Measurements from ENCODE around the gene AGPAT1.
A peak's percentile ranks its signal among the peaks of the same experiment; 100 is the strongest.
"Not testable (repeated sequence)": the region's sequence is repeated elsewhere in the genome, so short reads cannot be mapped to it uniquely, and the experiment has no call there.

AGPAT1 gene

DNA sequence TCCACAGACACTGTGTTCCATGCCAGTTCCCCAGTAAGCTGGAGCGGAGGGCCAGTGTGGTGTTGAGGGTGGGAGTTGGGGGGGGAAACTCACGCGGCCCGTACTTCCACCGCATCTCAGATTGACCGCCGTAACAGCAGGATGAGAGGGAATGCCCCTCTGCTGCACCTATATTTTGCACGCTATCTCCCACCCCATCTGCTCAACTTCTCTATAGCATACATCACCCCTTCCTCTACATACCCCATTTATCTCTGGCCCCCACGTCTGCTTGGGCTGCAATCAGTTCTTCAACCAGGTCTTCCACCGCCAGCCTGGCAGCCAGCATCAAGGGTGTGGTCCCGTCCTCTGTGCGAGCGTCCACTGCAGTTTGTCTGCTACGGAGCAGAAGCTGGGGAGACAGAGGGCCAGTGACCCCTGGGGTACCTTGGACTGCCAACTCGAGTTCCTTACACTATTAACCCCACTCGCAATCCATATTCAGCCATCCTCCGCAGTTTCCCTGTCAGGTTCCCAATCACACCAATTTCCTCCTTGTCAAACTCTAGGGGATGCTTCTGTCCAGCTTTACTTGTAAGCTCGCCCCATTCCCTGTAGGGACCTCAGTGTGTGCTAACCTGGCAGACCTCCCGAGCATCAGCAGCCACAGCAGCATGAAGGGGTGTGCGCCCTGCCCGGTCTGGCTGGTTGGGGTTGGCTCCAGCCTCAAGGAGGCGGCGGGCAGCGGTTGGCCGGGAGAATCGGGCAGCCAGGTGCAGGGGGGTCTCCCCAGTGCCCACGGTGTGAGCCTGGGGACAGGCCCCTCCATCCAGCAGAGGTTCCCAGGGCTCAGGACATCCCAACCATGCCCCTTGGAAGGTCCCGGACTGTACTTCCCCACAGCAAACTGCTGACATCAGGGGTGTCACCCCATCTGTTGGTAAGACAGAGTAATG is 21.1 kb upstream of the AGPAT1 start:
- peak overlapping the region; percentile 85 for H3K4me3 ChIP-seq (ENCODE audit: low read depth, low read length)
- H3K27ac ChIP-seq (ENCODE audit: low read depth, low read length), result peak overlapping the region; percentile 96
- H3K27me3 ChIP-seq (ENCODE audit: control insufficient read depth, insufficient read depth, low read length), result no peaks in the 10 kb centered on the region
- no peaks in the 10 kb centered on the region for H3K36me3 ChIP-seq (ENCODE audit: control insufficient read depth, insufficient read depth, low read length)
- H3K9me3 ChIP-seq (ENCODE audit: control insufficient read depth, insufficient read depth, low read depth, low read length), result no peaks in the 10 kb centered on the region
- peaks cover 34% of the 10 kb centered on the region for H3K4me1 ChIP-seq (ENCODE audit: control insufficient read depth, insufficient read depth, low read length)
- H3K9ac ChIP-seq (ENCODE audit: low read length), result peak overlapping the region; percentile 95

DNA sequence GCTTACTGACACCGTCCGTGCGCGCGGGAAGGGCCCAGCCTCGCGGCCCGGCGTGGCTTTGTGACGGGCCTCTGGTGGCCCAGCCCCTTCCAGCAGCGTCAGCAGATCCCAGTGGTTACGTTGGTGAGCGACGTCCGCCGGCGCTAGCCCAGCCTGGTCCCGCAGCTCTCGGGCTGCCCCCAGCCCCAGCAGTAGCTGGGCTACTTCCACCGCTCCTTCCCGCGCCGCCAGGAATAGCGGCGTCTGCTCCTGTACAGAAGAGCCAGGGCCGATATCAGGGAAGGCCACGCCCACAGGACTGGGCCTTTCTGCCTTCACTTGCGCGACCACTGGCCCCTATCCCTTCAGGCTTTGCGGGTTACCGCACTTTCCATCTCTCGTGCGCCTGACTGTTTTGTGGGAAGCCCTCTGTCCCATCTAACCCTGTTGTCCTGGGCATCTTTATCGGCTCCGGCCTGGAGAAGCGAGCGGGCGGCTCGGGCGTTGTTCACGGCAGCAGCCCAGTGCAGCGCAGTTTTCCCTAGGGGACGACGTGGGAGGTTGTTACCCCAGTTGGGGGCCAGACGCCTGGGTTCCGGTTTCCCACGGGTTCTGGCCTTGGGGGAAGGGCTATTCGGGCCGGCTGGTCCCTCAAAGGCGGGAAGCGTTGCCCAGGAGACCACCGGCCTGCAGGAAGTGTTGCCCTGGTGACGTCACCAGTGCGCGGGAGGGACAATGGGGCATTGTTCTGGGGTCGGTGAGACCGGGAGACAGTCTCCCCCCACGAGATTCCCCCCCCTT is 20.2 kb upstream of the AGPAT1 start:
- Histone ChIP-seq H3K36me3 (ENCODE audit: control insufficient read depth, insufficient read depth, low read length) (no peaks in the 10 kb centered on the region), H3K27ac (ENCODE audit: low read depth, low read length) (peak overlapping the region; percentile 96), H3K4me3 (ENCODE audit: low read depth, low read length) (peak overlapping the region; percentile 85), H3K9ac (ENCODE audit: low read length) (peak overlapping the region; percentile 95), H3K9me3 (ENCODE audit: control insufficient read depth, insufficient read depth, low read depth, low read length) (no peaks in the 10 kb centered on the region), H3K4me1 (ENCODE audit: control insufficient read depth, insufficient read depth, low read length) (peaks cover 43% of the 10 kb centered on the region), H3K27me3 (ENCODE audit: control insufficient read depth, insufficient read depth, low read length) (no peaks in the 10 kb centered on the region)

DNA sequence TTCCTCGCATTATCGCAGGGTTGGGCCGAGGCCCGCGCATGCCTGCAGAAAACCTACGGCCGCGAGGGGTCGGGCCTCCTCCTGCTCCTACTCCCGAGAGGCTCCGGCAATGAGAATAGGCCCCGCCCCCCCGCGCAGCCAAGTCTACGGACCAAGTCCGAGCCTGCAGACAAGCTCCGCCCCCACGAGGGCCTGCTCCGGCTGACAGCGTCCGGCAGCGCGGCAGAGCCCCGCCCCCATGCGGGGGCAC is 19.7 kb upstream of the AGPAT1 start:
- Histone ChIP-seq H3K36me3 (ENCODE audit: control insufficient read depth, insufficient read depth, low read length) (no peaks in the 10 kb centered on the region), H3K9ac (ENCODE audit: low read length) (peak overlapping the region; percentile 95), H3K27me3 (ENCODE audit: control insufficient read depth, insufficient read depth, low read length) (no peaks in the 10 kb centered on the region), H3K4me3 (ENCODE audit: low read depth, low read length) (peak overlapping the region; percentile 85), H3K9me3 (ENCODE audit: control insufficient read depth, insufficient read depth, low read depth, low read length) (no peaks in the 10 kb centered on the region), H3K27ac (ENCODE audit: low read depth, low read length) (no peak overlapping the region), H3K4me1 (ENCODE audit: control insufficient read depth, insufficient read depth, low read length) (peaks cover 48% of the 10 kb centered on the region)

DNA sequence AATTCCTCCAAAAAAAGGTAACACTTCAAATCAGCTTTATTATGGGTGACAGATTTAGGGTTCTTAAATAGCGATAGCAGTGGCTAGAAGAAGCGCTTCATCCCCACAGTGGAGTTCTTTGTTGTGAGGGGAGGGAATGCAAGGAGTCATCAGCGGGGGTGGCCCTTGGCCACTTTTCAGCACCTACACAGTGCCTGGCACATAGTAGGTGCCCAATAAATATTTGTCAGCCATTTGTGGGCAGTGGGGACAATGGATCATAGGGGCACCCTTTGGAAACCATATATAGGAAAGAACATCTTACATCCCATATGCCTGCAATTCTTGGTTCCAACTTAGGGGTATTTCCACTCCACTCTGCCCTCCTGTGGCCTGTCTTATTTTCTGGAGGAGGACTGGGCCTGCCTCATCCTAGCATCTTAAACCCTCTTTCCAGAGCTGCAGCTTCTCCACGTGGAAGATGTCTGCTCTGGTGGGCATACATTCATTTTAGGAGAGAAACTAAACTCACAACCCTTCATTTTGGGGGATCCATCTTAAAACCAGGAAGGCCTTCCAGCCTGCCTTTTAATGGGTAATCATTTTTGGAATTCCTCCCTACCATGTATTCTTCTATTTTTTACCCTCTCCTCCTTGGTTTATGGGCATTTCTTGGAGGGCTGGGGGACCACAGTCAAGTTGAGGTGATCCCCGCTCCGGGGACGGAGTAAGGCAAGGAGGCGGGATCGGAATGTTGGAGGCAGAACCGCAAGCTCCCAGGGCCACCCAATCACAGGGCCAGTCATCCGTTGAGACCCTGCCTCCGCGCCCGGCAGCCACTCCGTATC is 19.2 kb upstream of the AGPAT1 start:
- peak overlapping the region; percentile 76 for H3K4me3 ChIP-seq (ENCODE audit: low read depth, low read length)
- no peaks in the 10 kb centered on the region for H3K36me3 ChIP-seq (ENCODE audit: control insufficient read depth, insufficient read depth, low read length)
- peaks cover 48% of the 10 kb centered on the region for H3K4me1 ChIP-seq (ENCODE audit: control insufficient read depth, insufficient read depth, low read length)
- H3K27ac ChIP-seq (ENCODE audit: low read depth, low read length), result peak overlapping the region; percentile 75; the same call in 1 of the 2 replicates
- no peaks in the 10 kb centered on the region for H3K9me3 ChIP-seq (ENCODE audit: control insufficient read depth, insufficient read depth, low read depth, low read length)
- no peaks in the 10 kb centered on the region for H3K27me3 ChIP-seq (ENCODE audit: control insufficient read depth, insufficient read depth, low read length)
- H3K9ac ChIP-seq (ENCODE audit: low read length), result peak overlapping the region; percentile 81

DNA sequence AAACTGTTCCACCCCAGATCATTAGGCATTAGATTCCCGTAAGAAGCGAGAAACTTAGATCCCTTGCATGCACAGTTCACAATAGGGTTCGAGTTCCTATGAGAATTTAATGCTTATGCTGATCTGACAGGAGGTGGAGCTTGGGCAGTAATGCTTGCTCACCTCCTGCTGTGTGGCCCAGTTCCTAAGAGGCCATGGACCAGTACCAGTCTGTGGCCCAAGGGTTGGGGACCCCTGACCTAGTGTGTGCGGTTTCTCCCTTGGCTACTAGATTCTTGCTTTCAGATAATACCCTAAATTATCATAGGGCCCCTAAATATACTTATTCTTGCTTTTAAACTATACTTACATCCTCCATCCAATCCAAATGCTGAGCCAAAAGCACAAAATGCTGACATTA is 18.5 kb upstream of the AGPAT1 start:
- H3K4me1 ChIP-seq (ENCODE audit: control insufficient read depth, insufficient read depth, low read length), result peaks cover 48% of the 10 kb centered on the region
- H3K27ac ChIP-seq (ENCODE audit: low read depth, low read length), result no peak overlapping the region; the same call in 1 of the 2 replicates
- no peaks in the 10 kb centered on the region for H3K27me3 ChIP-seq (ENCODE audit: control insufficient read depth, insufficient read depth, low read length)
- H3K4me3 ChIP-seq (ENCODE audit: low read depth, low read length), result no peak overlapping the region
- no peaks in the 10 kb centered on the region for H3K9me3 ChIP-seq (ENCODE audit: control insufficient read depth, insufficient read depth, low read depth, low read length)
- no peaks in the 10 kb centered on the region for H3K36me3 ChIP-seq (ENCODE audit: control insufficient read depth, insufficient read depth, low read length)
- no peak overlapping the region for H3K9ac ChIP-seq (ENCODE audit: low read length)

DNA sequence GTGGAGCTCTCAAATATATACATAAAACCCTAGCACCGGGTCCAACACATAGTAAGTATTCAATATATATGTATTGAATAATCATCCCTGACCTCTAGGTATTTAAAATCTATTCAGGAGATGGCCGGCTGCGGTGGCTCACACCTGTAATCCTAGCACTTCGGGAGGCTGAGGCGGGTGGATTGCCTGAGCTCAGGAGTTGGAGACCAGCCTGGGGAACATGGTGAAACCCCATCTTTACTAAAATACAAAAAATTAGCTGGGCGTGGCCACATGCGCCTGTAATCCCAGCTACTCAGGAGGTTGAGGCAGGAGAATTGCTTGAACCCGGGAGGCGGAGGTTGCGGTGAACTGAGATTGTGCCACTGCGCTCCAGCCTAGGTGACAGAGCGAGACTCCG is 17.2 kb upstream of the AGPAT1 start:
- Histone ChIP-seq H3K4me1 (ENCODE audit: control insufficient read depth, insufficient read depth, low read length) (peaks cover 56% of the 10 kb centered on the region), H3K9ac (ENCODE audit: low read length) (peak overlapping the region; percentile 9), H3K4me3 (ENCODE audit: low read depth, low read length) (peak overlapping the region; percentile 52)
- not testable (repeated sequence) for H3K36me3 ChIP-seq (ENCODE audit: control insufficient read depth, insufficient read depth, low read length); H3K27ac ChIP-seq (ENCODE audit: low read depth, low read length); H3K9me3 ChIP-seq (ENCODE audit: control insufficient read depth, insufficient read depth, low read depth, low read length); H3K27me3 ChIP-seq (ENCODE audit: control insufficient read depth, insufficient read depth, low read length)

DNA sequence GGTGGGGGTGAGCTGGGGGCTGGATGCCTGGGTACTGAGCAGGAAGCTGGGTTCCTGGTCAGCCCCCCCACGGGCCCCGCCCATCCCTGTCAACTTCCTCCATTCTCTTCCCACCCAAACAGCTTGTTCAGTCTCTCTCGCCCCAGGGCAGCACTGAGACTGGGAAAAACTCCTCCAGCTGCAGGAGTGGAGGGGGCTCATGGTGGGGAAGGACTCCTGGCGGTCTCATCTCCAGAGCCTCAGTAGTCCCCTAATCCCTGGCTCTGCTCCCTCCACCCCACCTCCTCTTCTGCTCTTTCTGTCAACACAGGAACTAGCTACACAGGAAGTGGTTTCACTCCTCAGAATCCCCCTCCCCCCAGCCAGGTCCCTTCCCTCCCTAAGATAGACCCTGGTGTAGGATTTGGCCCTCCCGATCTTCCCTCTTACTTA is 16.7 kb upstream of the AGPAT1 start, which contains the start of gene GPSM3:
Gene GPSM3, minus strand, starts transcription at position 36 of the 432 bp plus-strand sequence. CDS start 130 bp downstream, outside the sequence.
- H3K9ac ChIP-seq (ENCODE audit: low read length), result peak within 1 kb of the TSS; percentile 9
- H3K27me3 ChIP-seq (ENCODE audit: control insufficient read depth, insufficient read depth, low read length), result no peaks in the 10 kb centered on the region
- H3K9me3 ChIP-seq (ENCODE audit: control insufficient read depth, insufficient read depth, low read depth, low read length), result no peaks in the 10 kb centered on the region
- peaks cover 56% of the 10 kb centered on the region for H3K4me1 ChIP-seq (ENCODE audit: control insufficient read depth, insufficient read depth, low read length)
- H3K36me3 ChIP-seq (ENCODE audit: control insufficient read depth, insufficient read depth, low read length), result peaks cover 6% of the 10 kb centered on the region
- H3K27ac ChIP-seq (ENCODE audit: low read depth, low read length), result no peak within 1 kb of the TSS
- peak within 1 kb of the TSS; percentile 52 for H3K4me3 ChIP-seq (ENCODE audit: low read depth, low read length)

DNA sequence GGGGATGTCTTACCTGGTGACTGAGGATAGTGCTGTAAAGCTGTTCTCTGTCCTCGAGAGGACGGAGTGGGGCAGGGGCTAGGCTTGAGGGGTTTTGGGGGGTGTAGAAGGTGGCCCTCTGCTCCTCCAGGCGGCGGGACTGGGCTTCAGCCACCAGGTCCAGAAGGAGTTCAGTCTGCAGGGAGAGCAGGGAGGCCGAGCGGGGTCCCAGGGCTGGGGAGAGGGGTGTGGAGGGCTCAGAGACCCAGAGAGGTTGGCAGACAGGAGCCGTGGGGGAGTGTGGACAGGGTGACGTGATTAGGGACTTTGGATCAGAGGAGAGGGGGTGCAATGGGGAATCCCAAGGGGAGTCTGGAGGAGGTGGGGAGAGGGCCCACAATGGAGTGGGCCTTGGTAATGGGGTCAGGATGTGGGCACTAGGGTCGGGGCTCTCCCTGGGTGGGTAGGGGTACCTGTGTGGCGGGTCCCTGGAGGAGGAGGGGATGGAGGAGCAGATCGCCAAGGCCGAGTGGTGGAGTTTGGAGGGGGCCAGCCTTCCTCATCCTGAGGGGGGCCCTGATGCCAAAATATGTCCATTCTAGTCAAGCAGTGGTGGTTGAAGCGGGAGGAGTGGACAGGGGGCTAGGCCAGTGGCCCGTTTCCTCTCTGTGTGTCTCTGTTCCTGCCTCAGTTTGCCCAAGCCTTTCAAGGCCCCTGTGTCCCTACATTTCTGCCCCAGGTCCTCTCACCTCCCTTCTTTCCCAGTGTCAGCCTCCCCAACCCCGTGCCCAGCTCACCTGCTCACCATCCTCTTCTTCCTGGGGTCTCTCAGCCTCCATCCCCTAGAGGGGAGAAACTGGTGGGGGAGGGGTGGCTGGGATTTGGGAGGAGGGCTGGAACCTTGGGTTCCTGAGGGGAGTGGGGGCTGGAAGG is 16.1 kb upstream of the AGPAT1 start:
- Histone ChIP-seq H3K9ac (ENCODE audit: low read length) (no peak overlapping the region), H3K4me1 (ENCODE audit: control insufficient read depth, insufficient read depth, low read length) (peaks cover 50% of the 10 kb centered on the region), H3K27ac (ENCODE audit: low read depth, low read length) (no peak overlapping the region), H3K9me3 (ENCODE audit: control insufficient read depth, insufficient read depth, low read depth, low read length) (no peaks in the 10 kb centered on the region), H3K27me3 (ENCODE audit: control insufficient read depth, insufficient read depth, low read length) (no peaks in the 10 kb centered on the region), H3K4me3 (ENCODE audit: low read depth, low read length) (peak overlapping the region; percentile 15; the same call in 1 of the 2 replicates), H3K36me3 (ENCODE audit: control insufficient read depth, insufficient read depth, low read length) (peaks cover 13% of the 10 kb centered on the region)

DNA sequence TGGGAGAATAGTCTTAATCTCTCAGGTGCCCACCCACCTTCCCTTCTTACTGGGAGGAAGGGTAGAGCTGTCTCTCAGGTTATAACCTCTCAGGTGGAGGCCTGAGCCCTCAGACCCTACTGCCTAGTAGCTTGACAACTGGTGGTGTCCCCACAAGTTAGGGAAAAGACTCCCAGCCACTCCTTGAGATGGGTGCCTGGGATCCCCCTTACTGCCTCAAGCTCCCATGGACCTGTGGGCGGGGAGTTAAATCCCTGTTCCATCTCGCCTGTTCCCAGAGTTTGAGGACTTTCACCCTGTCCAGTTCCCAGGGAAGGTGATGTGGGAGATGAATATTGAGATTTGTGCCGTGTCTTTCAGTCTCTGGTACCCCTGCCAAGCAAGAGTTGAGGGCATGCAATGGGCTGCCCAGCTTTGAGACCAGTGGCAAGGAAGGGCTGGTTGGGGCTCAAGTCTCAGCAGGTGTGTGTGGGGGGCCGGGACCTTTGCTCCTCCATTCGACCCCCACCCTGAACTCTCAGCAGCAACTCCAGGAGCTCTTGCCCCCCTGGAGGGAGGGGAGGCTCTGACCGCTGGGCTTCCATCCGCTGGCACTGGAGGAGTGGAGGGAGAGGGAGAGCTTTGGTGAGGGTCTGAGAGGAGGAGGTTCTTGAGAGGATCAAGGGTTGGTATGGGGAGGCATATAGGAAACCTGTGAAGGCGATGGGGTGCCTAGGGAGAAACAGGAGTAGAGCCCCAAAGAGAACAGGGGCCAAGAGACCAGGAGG is 15.2 kb upstream of the AGPAT1 start:
- Histone ChIP-seq H3K9ac (ENCODE audit: low read length) (peak overlapping the region; percentile 43), H3K9me3 (ENCODE audit: control insufficient read depth, insufficient read depth, low read depth, low read length) (no peaks in the 10 kb centered on the region), H3K27ac (ENCODE audit: low read depth, low read length) (peak overlapping the region; percentile 72; the same call in 1 of the 2 replicates), H3K27me3 (ENCODE audit: control insufficient read depth, insufficient read depth, low read length) (no peaks in the 10 kb centered on the region), H3K4me3 (ENCODE audit: low read depth, low read length) (peak overlapping the region; percentile 53; the same call in 1 of the 2 replicates), H3K4me1 (ENCODE audit: control insufficient read depth, insufficient read depth, low read length) (peaks cover 45% of the 10 kb centered on the region), H3K36me3 (ENCODE audit: control insufficient read depth, insufficient read depth, low read length) (peaks cover 21% of the 10 kb centered on the region)

Data from HUES6 (cell line).